GM21390 (cell line): ENCODE measurements around the gene OR5AN1.
A peak's percentile ranks its signal among the peaks of the same experiment; 100 is the strongest.
"Not testable (repeated sequence)": the region's sequence is repeated elsewhere in the genome, so short reads cannot be mapped to it uniquely, and the experiment has no call there.

Experiments
- ATAC-seq: cut with Tn5 transposase; IDR thresholded peaks from one replicate; pipeline ENCODE4 v1.9.1; 2021; ENCODE audit not compliant: unreplicated experiment

Gene OR5AN1

GRCh38 chr11:59358595-59358994, at the start of gene OR5AN1:
TSS of gene OR5AN1 (plus strand) at chr11:59358895. CDS start at chr11:59364459, 5,564 bp downstream.
- no peak for ATAC-seq

GRCh38 chr11:59335001-59335400, 23.7 kb upstream of the OR5AN1 start:
- no peak for ATAC-seq

- ATAC-seq = no peak
These were observed 22.5 kb upstream of the OR5AN1 start for GRCh38 chr11:59336176-59336575.

- no peak for ATAC-seq
These were observed 21.8 kb upstream of the OR5AN1 start for GRCh38 chr11:59336931-59337330.

GRCh38 chr11:59349657-59350056, 9.0 kb upstream of the OR5AN1 start:
- ATAC-seq = not testable (repeated sequence)

- ATAC-seq = no peak
These were observed 3.5 kb upstream of the OR5AN1 start for GRCh38 chr11:59355226-59355625.

GRCh38 chr11:59356561-59356960, 2.1 kb upstream of the OR5AN1 start:
- ATAC-seq = no peak

DNA sequence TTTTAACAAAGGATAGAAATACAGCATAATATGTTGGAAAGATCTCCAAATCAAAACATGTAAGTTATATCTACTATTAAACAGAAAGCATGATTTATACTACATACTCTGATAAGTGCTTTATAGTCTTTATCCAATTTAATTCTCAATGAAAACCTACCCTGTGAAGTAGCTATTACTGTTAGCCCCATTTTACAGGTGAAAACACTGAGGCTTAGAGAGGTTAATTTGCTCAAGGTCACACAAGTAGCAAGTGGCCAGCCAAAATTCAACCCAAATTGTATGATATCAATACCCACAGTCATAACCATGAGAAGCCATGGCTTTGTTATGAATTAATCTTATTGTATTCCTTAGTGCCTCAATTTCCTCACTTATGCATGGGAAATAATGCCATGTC, 675 bp upstream of the OR5AN1 start:
- no peak for ATAC-seq

- no peak for ATAC-seq
These were observed 6.7 kb downstream of the OR5AN1 start for GRCh38 chr11:59365232-59366018.

DNA sequence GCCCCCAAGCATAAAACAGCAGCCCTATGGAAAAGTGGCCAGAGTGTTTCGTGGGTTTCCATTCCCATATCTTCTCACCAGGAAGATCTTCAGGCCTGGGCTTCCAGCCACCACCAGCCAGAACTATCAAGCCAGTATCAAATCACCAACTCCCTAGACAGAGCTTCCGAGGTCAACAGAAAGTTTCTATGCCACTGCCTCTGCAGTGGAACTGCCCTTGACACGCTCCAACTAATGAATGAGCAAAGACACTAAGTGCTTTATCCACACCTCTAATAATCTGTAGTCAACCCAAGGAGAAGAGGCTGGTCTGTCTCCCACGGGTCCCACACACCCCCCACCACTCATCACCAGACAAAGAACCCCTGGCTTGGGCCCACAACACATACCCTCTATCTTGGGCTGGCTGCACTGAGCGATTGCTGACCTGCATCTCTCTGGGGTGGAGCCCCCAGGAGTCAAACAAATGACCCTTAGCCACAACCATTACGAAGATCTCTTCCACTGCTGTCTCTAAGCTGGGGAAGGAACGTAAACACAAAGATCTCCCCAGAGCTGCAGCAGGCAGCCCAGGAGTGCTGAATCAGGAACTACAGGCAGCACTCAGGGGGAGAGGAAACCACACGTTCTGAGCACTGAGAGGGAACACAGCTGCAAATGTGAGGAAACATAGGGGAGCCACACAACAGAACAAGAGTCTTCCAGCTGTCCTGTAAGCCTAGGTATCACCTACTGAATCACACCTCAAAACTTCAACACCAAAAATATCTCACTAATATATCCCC, 9.7 kb downstream of the OR5AN1 start:
- no peak for ATAC-seq

DNA sequence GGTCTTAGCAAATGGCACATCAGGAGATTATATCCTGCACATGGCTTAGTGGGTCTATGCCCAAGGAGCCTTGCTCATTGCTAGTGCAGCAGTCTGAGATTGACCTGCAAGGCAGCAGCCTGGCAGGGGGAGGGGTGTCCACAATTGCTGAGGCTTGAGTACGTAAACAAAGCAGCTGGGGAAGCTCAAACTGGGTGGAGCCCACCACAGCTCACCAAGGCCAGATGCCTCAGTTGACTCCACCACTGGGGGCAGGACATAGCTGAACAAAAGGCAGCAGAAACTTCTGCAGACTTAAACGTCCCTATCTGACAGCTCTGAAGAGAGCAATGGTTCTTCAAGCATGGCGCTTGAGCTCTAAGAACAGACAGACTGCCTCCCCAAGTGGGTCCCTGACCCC, 13.6 kb downstream of the OR5AN1 start:
- not testable (repeated sequence) for ATAC-seq

- ATAC-seq = peak; percentile 97
These were observed 21.8 kb downstream of the OR5AN1 start for GRCh38 chr11:59380263-59381059.

DNA sequence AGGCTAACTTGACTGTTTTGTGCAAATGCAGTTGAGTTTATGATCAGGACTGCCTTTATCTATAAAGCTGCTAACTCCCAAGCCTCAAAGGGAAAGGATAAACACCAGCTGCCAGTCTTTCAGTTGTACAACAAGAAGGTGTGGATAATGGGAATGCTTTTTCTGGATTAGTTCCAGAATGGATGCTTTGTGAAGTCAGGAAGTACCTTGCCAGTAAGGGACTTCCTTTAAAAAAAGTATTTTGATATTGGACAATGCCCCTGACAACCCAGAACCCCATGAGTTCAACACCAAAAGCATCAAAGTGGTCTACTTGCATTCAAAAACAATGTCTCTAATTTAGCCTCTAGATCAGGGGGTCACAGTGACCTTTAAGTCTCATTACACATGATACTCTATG, 35.5 kb downstream of the OR5AN1 start:
- no peak for ATAC-seq

DNA sequence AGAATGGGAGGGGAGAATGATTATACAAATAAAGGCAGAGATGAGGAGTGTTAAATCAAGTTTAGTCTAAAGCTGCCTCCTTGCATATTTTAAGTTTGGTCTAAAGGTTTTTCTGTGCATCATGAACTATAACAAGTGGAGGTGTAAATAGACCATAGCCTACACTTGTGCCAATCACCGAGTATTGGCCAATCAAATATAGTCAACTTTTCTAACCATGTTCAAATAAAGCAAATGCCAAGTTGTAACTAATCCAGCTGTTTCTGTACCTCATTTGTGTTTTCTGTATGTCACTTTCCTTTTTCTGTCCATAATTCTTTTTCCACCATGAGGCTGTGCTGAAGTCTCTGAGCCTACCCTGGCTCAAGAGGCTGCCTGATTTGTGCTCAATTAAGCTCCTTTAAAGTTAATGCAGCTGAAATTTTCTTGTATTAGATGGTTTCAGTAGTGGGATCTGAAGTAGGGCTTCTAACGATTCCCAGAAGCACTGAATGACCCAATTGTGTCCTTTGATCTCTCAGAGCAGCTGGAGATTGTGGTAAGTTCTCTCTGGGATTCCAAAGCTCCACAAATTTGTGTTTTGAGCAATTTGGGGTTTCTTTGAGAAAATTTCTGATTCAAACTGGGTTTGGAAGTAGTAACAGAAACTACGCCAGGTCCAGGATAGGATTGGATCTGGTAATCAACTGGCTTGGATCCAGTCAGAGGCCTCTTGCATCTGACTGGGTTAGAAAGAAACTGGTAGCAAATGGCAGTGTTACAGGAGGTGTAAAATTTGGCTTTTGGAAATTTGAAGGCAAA, 42.0 kb downstream of the OR5AN1 start:
- no peak for ATAC-seq

DNA sequence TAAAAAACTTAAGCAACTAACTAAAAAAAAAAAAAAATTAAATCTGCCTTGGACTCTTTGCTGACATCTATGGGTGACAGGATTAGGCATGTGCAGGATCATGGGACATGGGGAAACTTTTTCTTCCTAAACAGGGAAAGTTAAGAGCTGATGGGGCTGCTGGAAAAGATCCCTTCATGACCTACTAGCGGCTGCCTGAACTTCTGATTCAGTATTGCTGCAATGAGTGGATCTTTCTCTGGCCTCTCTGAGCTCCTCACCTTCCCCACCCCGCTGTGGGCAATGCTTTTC, 42.5 kb downstream of the OR5AN1 start:
- no peak for ATAC-seq

GRCh38 chr11:59403546-59403945, 44.9 kb downstream of the OR5AN1 start:
- ATAC-seq = no peak

DNA sequence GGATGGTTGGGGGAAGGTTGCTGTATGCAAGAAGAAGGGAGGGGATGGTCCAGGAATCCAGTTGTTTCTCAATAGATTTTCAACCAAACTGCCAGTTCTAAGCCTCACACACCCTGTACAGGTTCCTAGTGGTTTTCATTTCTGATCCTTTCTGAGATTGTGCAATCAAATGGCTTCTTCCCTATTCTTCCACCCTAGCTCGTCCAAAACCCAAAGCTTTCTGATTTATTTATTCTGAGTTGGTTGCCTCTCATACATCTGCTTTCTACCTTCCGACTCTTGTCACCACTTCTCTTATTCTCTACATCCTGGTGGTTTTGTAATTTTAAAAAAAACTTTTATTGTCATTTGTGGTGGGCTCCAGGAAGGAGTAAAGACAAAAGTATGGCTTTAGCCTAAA, 55.0 kb downstream of the OR5AN1 start:
- ATAC-seq = no peak

- ATAC-seq = no peak
These were observed 56.4 kb downstream of the OR5AN1 start for GRCh38 chr11:59415111-59415510.

DNA sequence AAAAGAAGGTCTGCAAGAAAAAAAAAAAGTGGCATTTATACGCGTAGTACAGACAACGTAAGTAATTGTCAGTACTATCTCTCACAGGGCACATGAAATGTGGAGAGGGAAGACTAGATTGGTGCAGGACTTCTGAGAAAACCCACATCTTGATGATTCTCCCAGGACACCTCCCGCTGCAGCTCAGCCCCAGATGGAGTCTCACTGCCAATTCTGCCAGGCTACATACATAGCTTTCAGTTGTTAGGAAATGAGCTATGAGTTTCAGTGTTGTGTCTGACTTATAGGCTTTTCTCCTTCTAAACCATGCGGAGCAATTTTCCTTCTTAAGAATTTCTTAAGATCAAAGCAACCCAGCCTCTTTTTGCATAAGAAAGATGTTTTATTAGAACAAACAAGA, 57.9 kb downstream of the OR5AN1 start:
- no peak for ATAC-seq

GRCh38 chr11:59417023-59417422, 58.3 kb downstream of the OR5AN1 start:
- no peak for ATAC-seq

GRCh38 chr11:59418156-59418555, 59.5 kb downstream of the OR5AN1 start:
- ATAC-seq = no peak
